Right lobe of liver (tissue), 6 donors: ENCODE data around the gene CAB39L. TPM values are rescaled to one million over a fixed set of nuclear protein-coding genes. Genes with fewer than 3 reads are reported as not detected.

Experiments
- ATAC-seq, 4 donors: fragments of 200-7000 bp; cut with Tn5 transposase; one replicate each; pipeline ENCODE4 v1.9.1; 2020; ENCODE audit warnings: mild to moderate bottlenecking in 4 of 4, moderate library complexity in 4 of 4
- DNase-seq, 3 donors: peaks; one replicate each; pipeline ENCODE4 v3.0.0-alpha.2; 2020
- H3K27ac ChIP-seq, 3 donors: fragments of 200-600 bp; one replicate each; pipeline ENCODE4 v1.8.0; 2022
- H3K27me3 ChIP-seq, 2 donors: fragments of 200-600 bp; one replicate each; pipeline ENCODE4 v1.8.0; 2022
- H3K36me3 ChIP-seq, 4 donors: fragments of 200-600 bp; sonication (generic) in 1 of 4; one replicate each; pipeline versions ENCODE4 v1.5.1 to v1.8.0; 2017 to 2022; ENCODE audit warnings: control low read depth in 1 of 4
- H3K4me1 ChIP-seq, 4 donors: fragments of 200-600 bp; sonication (generic) in 1 of 4; one replicate each; pipeline versions ENCODE4 v1.5.1 to v1.8.0; 2017 to 2022; ENCODE audit warnings: control low read depth in 1 of 4
- H3K4me3 ChIP-seq, 3 donors: fragments of 200-600 bp; one replicate each; pipeline ENCODE4 v1.8.0; 2022
- H3K9me3 ChIP-seq, 4 donors: fragments of 200-600 bp; sonication (generic) in 1 of 4; one replicate each; pipeline versions ENCODE4 v1.5.1 to v1.8.0; 2017 to 2022; ENCODE audit warnings: control low read depth in 1 of 4
- CTCF ChIP-seq, 4 donors: fragments of 200-600 bp in 3 of 4; fragments of 450-650 bp in 1 of 4; IDR thresholded peaks; one replicate each; pipeline versions ENCODE4 v1.5.1 to v1.8.0; 2016 to 2022; ENCODE audit warnings: antibody characterized with exemption in 4 of 4, mild to moderate bottlenecking in 2 of 4
- POLR2A ChIP-seq: fragments of 450-650 bp; IDR thresholded peaks from one replicate; pipeline ENCODE4 v1.6.1; 2017; ENCODE audit warnings: antibody characterized with exemption, mild to moderate bottlenecking
- WGBS: methylation state at CpG from one replicate; pipeline ENCODE4 v1.1.6; 2018; ENCODE audit warnings: low coverage, low lambda C conversion rate; ENCODE audit not compliant: insufficient coverage; ENCODE audit errors: missing lambda C conversion rate; 5-methylcytosine and 5-hydroxymethylcytosine counted together
- intact Hi-C, 2 donors: fragments of 100-400 bp; cut with DNase I; formaldehyde crosslinking; loops; one replicate each; pipeline versions ENCODE4 v1.11.2 to v1.14.1; 2022
- total RNA-seq, 6 experiments: library from RNA; depleted of rRNA in 2 of 6; stranded (reverse); fragments of >200 nt in 2 of 6; fragmentation: NEBNext Ultra II Directional in 3 of 6; extraction: Animal tissue kit (Norgen Biotek cat#: 25700) in 3 of 6; gene quantifications; one replicate each; pipeline versions ENCODE4 v1.1.0 to v1.2.4, GENCODE V29; 2016 to 2023
- donor health status: DM: no; HTN: yes; CAD: no.
- donor health status: DM: no; HTN: no; CAD: no.
- donor health status: DM: no; HTN: no; CAD: no.
- donor health status: DM: no; HTN: yes; CAD: no.
- donor health status: DM: no; HTN: yes; CAD: no.

Gene CAB39L
- total RNA-seq, 6 experiments from 2014 or later: 1.9 to 4.1 (median 2.8) TPM

GRCh38 chr13:49348751-49349150, 95.1 kb downstream of the CAB39L start:
- no peaks in the 10 kb centered on the region for H3K4me1 ChIP-seq
- intact Hi-C loops: no loop called here
- H3K9me3 ChIP-seq: no peaks in the 10 kb centered on the region
- ATAC-seq: no peak
- WGBS: 84% methylated on average over 7 of the region's 7 CpGs
- no peak overlapping the region for H3K27ac ChIP-seq
- TF ChIP-seq POLR2A (no peak), CTCF (IDR thresholded peaks at IDR 0.05) (no peak)
- no peak for DNase-seq
- H3K4me3 ChIP-seq: no peak overlapping the region
- H3K36me3 ChIP-seq: no peaks in the 10 kb centered on the region
- no peaks in the 10 kb centered on the region for H3K27me3 ChIP-seq

GRCh38 chr13:49347650-49348385, 96.0 kb downstream of the CAB39L start:
- ATAC-seq (no peak), DNase-seq (no peak)
- TF ChIP-seq POLR2A (no peak), CTCF (IDR thresholded peaks at IDR 0.05) (no peak)
- no peaks in the 10 kb centered on the region for H3K27me3 ChIP-seq
- no peak overlapping the region for H3K4me3 ChIP-seq
- H3K36me3 ChIP-seq: no peaks in the 10 kb centered on the region
- H3K27ac ChIP-seq: no peak overlapping the region
- no peaks in the 10 kb centered on the region for H3K9me3 ChIP-seq
- no peaks in the 10 kb centered on the region for H3K4me1 ChIP-seq
- 85% methylated on average over 15 of the region's 23 CpGs for WGBS
- intact Hi-C loops: no loop called here

- peak in 1 of 4 donors; percentile 31 for ATAC-seq
Measured at GRCh38 chr13:49346460-49346859, 97.4 kb downstream of the CAB39L start.

GRCh38 chr13:49343731-49344130, 100.1 kb downstream of the CAB39L start:
- H3K27ac ChIP-seq: no peak overlapping the region
- H3K27me3 ChIP-seq: no peaks in the 10 kb centered on the region
- intact Hi-C loops: no loop called here
- H3K36me3 ChIP-seq: no peaks in the 10 kb centered on the region
- no peaks in the 10 kb centered on the region for H3K9me3 ChIP-seq
- 81% methylated on average over 2 of the region's 2 CpGs for WGBS
- no peak for TF ChIP-seq POLR2A
- no peak for TF ChIP-seq CTCF (IDR thresholded peaks at IDR 0.05)
- no peak overlapping the region for H3K4me3 ChIP-seq
- ATAC-seq: no peak
- no peak for DNase-seq
- H3K4me1 ChIP-seq: peaks cover 0 to 6% (median 0%) of the 10 kb centered on the region in 4 donors

More at GRCh38 chr13:49346460-49346859, 97.4 kb downstream of the CAB39L start:
- H3K36me3 ChIP-seq: no peaks in the 10 kb centered on the region
- intact Hi-C loops: no loop called here
- 56% methylated on average over 5 of the region's 5 CpGs for WGBS
- no peaks in the 10 kb centered on the region for H3K9me3 ChIP-seq
- no peaks in the 10 kb centered on the region for H3K27me3 ChIP-seq
- DNase-seq: no peak
- TF ChIP-seq CTCF (IDR thresholded peaks at IDR 0.05): no peak
- no peak for TF ChIP-seq POLR2A
- H3K27ac ChIP-seq: no peak overlapping the region
- peaks cover 0 to 3% (median 0%) of the 10 kb centered on the region in 4 donors for H3K4me1 ChIP-seq
- no peak overlapping the region for H3K4me3 ChIP-seq
